Right atrium auricular region (tissue), 2 donors: ENCODE results near the gene TNS3. TPM values are rescaled to one million over a fixed set of nuclear protein-coding genes. Genes with fewer than 3 reads are reported as not detected.
"Not testable (repeated sequence)": the region's sequence is repeated elsewhere in the genome, so short reads cannot be mapped to it uniquely, and the experiment has no call there.

Experiments
- DNase-seq: peaks from one replicate; pipeline ENCODE4 v3.0.0-alpha.2; 2019; ENCODE audit warnings: low spot score
- H3K27ac ChIP-seq, 2 donors: fragments of 200-600 bp; sonication (generic); 1 replicate in 1 of 2; 2 replicates in 1 of 2; pipeline ENCODE4 v1.5.1; 2016 to 2019
- H3K27me3 ChIP-seq, 2 donors: fragments of 200-600 bp; sonication (generic); one replicate each; pipeline versions ENCODE4 v1.5.1 to v1.6.0; 2017 to 2019
- H3K36me3 ChIP-seq: fragments of 200-600 bp; sonication (generic); one replicate; pipeline ENCODE4 v1.5.1; 2016
- H3K4me1 ChIP-seq, 2 donors: fragments of 200-600 bp; sonication (generic); one replicate each; pipeline versions ENCODE4 v1.5.1 to v1.6.0; 2017 to 2019
- H3K4me3 ChIP-seq, 2 donors: fragments of 200-600 bp; sonication (generic); 1 replicate in 1 of 2; 2 replicates in 1 of 2; pipeline ENCODE4 v1.5.1; 2017 to 2019; ENCODE audit warnings: mild to moderate bottlenecking in 1 of 2, moderate library complexity in 1 of 2
- H3K9me3 ChIP-seq, 2 donors: fragments of 200-600 bp; sonication (generic); one replicate each; pipeline ENCODE4 v1.5.1; 2019
- total RNA-seq, 2 donors: library from RNA; depleted of rRNA; stranded (reverse); fragments of >200 nt; gene quantifications; one replicate each; pipeline ENCODE4 v1.1.0, GENCODE V29; 2016
- TF ChIP-seq, protein P1 (sequence below), 2 donors: fragments of 200-600 bp; sonication (generic); IDR thresholded peaks; one replicate each; pipeline ENCODE4 v1.5.1; 2019; ENCODE audit warnings: antibody characterized with exemption in 2 of 2

TNS3 gene
- total RNA-seq, 2 donors from 2014 or later: 39.7 to 44.4 TPM

DNA sequence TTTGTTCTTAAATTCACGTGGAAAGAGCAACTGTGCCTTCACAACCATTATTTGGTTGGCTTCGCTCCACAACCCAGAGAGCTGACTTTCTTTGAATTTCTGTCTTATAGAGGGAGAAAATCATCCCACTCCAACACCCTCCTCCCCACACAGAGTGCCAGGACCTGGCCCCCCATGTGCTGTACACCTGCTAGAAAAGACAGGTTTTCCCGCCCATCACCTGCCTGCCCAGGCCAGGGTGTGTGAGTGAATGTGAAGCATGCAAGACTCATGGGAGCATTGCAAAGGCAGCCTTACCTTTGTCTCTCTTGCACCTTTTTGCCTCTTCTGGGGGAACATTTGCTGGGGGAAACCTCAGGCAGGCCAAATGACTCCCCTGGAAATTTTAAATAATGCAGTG, 319.0 kb downstream of the TNS3 start:
- H3K4me3 ChIP-seq: no peak overlapping the region
- H3K27ac ChIP-seq: no peak overlapping the region
- H3K9me3 ChIP-seq: no peaks in the 10 kb centered on the region
- H3K27me3 ChIP-seq: no peaks in the 10 kb centered on the region
- TF ChIP-seq, protein P1, sequence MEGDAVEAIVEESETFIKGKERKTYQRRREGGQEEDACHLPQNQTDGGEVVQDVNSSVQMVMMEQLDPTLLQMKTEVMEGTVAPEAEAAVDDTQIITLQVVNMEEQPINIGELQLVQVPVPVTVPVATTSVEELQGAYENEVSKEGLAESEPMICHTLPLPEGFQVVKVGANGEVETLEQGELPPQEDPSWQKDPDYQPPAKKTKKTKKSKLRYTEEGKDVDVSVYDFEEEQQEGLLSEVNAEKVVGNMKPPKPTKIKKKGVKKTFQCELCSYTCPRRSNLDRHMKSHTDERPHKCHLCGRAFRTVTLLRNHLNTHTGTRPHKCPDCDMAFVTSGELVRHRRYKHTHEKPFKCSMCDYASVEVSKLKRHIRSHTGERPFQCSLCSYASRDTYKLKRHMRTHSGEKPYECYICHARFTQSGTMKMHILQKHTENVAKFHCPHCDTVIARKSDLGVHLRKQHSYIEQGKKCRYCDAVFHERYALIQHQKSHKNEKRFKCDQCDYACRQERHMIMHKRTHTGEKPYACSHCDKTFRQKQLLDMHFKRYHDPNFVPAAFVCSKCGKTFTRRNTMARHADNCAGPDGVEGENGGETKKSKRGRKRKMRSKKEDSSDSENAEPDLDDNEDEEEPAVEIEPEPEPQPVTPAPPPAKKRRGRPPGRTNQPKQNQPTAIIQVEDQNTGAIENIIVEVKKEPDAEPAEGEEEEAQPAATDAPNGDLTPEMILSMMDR (IDR thresholded peaks at IDR 0.05): no peak
- peak; percentile 50 for DNase-seq
- H3K36me3 ChIP-seq: no peaks in the 10 kb centered on the region
- H3K4me1 ChIP-seq: peaks cover 0 to 12% of the 10 kb centered on the region in 2 donors

DNA sequence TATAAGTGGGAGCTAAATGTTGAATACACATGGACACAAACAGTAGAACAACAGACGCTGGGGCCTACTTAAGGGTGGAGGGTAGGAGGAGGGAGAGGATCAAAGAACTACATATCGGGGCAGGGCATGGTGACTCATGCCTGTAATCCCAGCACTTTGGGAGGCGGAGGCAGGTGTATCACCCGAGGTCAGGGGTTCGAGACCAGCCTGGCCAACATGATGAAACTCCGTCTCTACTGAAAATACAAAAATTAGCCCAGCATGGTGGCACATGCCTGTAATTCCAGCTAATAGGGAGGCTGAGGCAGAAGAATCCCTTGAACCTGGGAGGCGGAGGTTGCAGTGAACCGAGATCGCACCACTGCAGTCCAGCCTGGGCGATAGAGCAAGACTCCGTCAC, 319.8 kb downstream of the TNS3 start:
- H3K36me3 ChIP-seq, H3K9me3 ChIP-seq, H3K27me3 ChIP-seq, H3K4me3 ChIP-seq, DNase-seq, H3K27ac ChIP-seq: not testable (repeated sequence)
- peaks cover 0 to 12% of the 10 kb centered on the region in 2 donors for H3K4me1 ChIP-seq

- Histone ChIP-seq H3K4me1 (peaks cover 0 to under 1% of the 10 kb centered on the region in 2 donors), H3K36me3 (no peaks in the 10 kb centered on the region), H3K27me3 (no peaks in the 10 kb centered on the region), H3K27ac (no peak overlapping the region), H3K4me3 (no peak overlapping the region), H3K9me3 (no peaks in the 10 kb centered on the region)
- DNase-seq: no peak
- TF ChIP-seq, protein P1 (IDR thresholded peaks at IDR 0.05): no peak
Observed at GRCh38 chr7:47260270-47260669, 321.6 kb downstream of the TNS3 start.

- DNase-seq: no peak
- Histone ChIP-seq H3K4me3 (no peak overlapping the region), H3K9me3 (no peaks in the 10 kb centered on the region), H3K4me1 (peaks cover 0 to 6% of the 10 kb centered on the region in 2 donors), H3K36me3 (no peaks in the 10 kb centered on the region), H3K27me3 (no peaks in the 10 kb centered on the region), H3K27ac (no peak overlapping the region)
- TF ChIP-seq, protein P1 (IDR thresholded peaks at IDR 0.05): no peak
Observed at GRCh38 chr7:47259682-47260081, 322.2 kb downstream of the TNS3 start.

DNA sequence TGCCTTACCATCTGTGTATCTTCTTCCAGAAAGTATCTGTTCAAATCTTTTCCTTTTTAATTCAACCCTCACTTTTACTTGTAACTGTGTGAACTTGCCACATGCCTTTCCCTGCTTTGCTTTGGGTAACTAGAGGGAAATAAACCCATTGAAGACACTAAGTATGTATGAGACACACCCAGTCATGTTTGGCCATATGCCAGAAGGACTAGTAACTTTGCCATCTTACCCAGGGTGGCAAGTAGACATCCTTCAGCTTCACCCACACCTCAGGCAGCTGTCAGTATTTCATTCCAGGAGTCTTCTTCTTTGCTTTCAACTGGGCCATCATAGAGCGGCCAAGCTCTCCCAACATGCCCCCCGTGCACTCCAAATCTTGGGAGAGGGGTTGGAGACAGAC, 323.1 kb downstream of the TNS3 start:
- no peak for DNase-seq
- H3K4me1 ChIP-seq: peaks cover 0 to 13% of the 10 kb centered on the region in 2 donors
- H3K4me3 ChIP-seq: no peak overlapping the region
- no peaks in the 10 kb centered on the region for H3K36me3 ChIP-seq
- no peaks in the 10 kb centered on the region for H3K9me3 ChIP-seq
- TF ChIP-seq, protein P1 (IDR thresholded peaks at IDR 0.05): no peak
- no peaks in the 10 kb centered on the region for H3K27me3 ChIP-seq
- no peak overlapping the region for H3K27ac ChIP-seq

DNA sequence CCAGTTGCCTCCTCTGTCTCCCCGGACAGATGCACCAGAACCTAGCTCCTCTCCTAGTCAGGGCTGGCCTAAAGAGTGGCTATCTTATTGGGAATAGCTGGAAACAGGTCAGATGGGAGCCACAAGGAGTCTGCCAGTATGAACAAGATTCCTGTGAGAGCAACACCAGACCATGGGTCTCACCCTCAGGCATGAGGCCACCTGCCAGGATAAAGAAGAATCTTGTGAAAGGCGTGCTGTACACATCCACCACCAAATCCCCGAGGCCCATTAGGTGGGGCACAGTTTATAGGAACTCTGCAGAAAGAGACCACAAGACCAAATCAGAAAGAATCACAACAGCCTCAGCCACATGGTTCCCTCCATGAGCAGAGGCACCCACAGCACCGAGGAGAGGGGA, 325.9 kb downstream of the TNS3 start:
- Histone ChIP-seq H3K27ac (no peak overlapping the region), H3K27me3 (no peaks in the 10 kb centered on the region), H3K4me1 (peaks cover 0 to 18% of the 10 kb centered on the region in 2 donors), H3K36me3 (no peaks in the 10 kb centered on the region), H3K4me3 (no peak overlapping the region), H3K9me3 (no peaks in the 10 kb centered on the region)
- no peak for DNase-seq
- TF ChIP-seq, protein P1 (IDR thresholded peaks at IDR 0.05): no peak
